Measurements from ENCODE around the gene OPTN. TPM values are rescaled to one million over a fixed set of nuclear protein-coding genes. Genes with fewer than 3 reads are reported as not detected.

The OPTN gene
- total RNA-seq, 1 donor from 2014 or later, result 13.9 TPM

DNA sequence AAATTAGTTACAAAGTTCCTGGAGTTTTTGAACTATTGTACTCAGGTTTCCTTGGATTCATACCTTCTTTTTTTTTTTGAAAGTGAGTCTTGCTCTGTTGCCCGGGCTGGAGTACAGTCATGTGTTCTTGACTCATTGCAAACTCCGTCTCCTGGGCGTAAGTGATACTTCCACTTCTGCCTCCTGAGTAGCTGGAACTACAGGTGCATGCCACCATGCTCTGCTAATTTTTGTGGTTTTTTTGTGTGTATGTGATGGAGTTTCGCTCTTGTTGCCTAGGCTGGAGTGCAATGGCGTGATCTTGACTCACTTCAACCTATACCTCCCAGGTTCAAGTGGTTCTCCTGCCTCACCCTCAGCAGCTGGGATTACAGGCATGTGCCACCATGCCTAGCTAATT is 83.7 kb downstream of the OPTN start:
- Histone ChIP-seq H3K27me3 (no peaks in the 10 kb centered on the region), H3F3A (ENCODE audit: low read depth) (no peaks in the 10 kb centered on the region), H2AFZ (replicated peaks) (no peak overlapping the region), H3K9ac (no peak overlapping the region), H3K4me2 (no peak overlapping the region), H4K20me1 (ENCODE audit: low read depth) (no peaks in the 10 kb centered on the region), H3K36me3 (peaks cover 41% of the 10 kb centered on the region), H3K9me3 (ENCODE audit: low read depth) (no peaks in the 10 kb centered on the region), H3K79me2 (ENCODE audit: low read depth) (no peaks in the 10 kb centered on the region), H3K4me3 (no peak overlapping the region), H3K4me1 (no peaks in the 10 kb centered on the region), H3K27ac (no peak overlapping the region)
- Mint-ChIP-seq H3K36me3 (peaks cover 51% of the 10 kb centered on the region), H3K4me3 (no peak overlapping the region), H3K27ac (no peak overlapping the region), H3K9me3 (no peaks in the 10 kb centered on the region), H3K27me3 (ENCODE audit: insufficient read depth, low read depth) (peaks cover 3% of the 10 kb centered on the region), H3K4me1 (no peaks in the 10 kb centered on the region)
- TF ChIP-seq, protein P1, sequence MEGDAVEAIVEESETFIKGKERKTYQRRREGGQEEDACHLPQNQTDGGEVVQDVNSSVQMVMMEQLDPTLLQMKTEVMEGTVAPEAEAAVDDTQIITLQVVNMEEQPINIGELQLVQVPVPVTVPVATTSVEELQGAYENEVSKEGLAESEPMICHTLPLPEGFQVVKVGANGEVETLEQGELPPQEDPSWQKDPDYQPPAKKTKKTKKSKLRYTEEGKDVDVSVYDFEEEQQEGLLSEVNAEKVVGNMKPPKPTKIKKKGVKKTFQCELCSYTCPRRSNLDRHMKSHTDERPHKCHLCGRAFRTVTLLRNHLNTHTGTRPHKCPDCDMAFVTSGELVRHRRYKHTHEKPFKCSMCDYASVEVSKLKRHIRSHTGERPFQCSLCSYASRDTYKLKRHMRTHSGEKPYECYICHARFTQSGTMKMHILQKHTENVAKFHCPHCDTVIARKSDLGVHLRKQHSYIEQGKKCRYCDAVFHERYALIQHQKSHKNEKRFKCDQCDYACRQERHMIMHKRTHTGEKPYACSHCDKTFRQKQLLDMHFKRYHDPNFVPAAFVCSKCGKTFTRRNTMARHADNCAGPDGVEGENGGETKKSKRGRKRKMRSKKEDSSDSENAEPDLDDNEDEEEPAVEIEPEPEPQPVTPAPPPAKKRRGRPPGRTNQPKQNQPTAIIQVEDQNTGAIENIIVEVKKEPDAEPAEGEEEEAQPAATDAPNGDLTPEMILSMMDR (IDR thresholded peaks at IDR 0.05), result no peak
- TF ChIP-seq EZH2phosphoT487 (IDR thresholded peaks at IDR 0.05), result no peak
- TF ChIP-seq EZH2 (IDR thresholded peaks at IDR 0.05), result no peak
- no peak for DNase-seq (ENCODE audit: low spot score)

DNA sequence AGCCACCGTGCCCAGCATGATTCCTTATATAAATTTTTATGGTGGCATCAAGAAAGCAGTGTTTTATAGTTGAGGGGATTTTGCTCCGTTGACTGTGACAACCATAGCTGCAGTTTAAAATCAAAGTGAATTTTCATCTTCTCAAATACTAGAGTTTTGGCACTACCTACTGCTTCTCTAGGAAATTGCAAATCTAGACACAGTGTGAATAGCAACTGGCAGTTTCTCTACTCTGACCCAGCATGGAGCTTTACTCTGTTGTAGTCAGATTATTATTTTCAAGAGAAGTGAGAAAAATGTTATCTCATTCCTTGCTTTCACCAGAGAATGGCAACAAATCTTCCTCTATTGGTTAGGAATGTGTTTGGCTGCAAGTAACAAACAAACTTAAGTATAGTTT is 84.3 kb downstream of the OPTN start:
- H3K4me1 ChIP-seq, result no peaks in the 10 kb centered on the region

DNA sequence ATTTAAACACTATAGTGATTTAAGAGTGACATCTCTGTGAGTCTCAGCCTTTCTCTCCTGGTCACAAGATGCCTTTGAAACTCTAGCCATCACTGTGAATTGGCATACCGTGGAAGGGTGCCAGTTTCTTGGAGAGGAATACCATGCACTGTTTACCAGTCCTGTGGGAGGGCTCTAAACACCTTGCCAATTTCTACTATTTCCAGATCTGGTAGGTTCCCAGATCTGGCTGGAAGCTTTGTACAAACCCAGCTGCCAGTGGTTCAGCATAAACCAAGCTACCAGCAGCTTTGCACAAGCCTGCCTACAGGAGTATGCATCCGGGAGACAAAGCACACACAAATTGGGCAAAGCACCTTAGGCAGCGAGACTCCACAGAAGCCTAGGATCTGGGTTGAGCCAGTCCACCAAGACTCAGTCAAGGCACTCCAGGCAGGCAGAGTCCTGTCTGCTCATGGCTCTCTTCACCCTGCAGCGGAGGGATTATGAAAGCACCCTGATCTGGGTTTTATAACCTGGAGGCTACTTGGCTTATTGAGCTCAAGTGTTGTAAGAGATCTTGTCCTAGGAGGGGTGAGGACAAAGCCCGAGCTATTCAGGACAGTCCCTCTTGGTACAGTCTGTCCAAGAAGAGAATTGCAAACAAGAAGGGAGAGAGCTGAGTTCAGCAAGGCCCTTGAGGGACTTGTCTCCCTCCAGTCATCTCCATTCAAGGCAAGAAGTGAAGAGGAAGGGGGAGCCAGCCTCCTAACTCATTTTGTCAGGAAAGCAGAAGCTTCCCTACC is 85.0 kb downstream of the OPTN start:
- no peak overlapping the region for H3K27ac Mint-ChIP-seq
- H3K4me3 ChIP-seq, result no peak overlapping the region

More for the DNA sequence above, 84.3 kb downstream of the OPTN start:
- H3K4me3 ChIP-seq, result no peak overlapping the region
- H3K27ac ChIP-seq, result no peak overlapping the region
- H3K27me3 ChIP-seq, result no peaks in the 10 kb centered on the region
- H3F3A ChIP-seq (ENCODE audit: low read depth), result no peaks in the 10 kb centered on the region
- Mint-ChIP-seq H3K27me3 (ENCODE audit: insufficient read depth, low read depth) (peaks cover 3% of the 10 kb centered on the region), H3K4me1 (no peaks in the 10 kb centered on the region), H3K4me3 (no peak overlapping the region), H3K27ac (no peak overlapping the region), H3K9me3 (no peaks in the 10 kb centered on the region), H3K36me3 (peaks cover 53% of the 10 kb centered on the region)
- no peaks in the 10 kb centered on the region for H4K20me1 ChIP-seq (ENCODE audit: low read depth)
- H3K9ac ChIP-seq, result no peak overlapping the region
- no peaks in the 10 kb centered on the region for H3K9me3 ChIP-seq (ENCODE audit: low read depth)
- no peak overlapping the region for H2AFZ ChIP-seq (replicated peaks)
- DNase-seq (ENCODE audit: low spot score), result no peak
- H3K36me3 ChIP-seq, result peaks cover 39% of the 10 kb centered on the region
- H3K79me2 ChIP-seq (ENCODE audit: low read depth), result no peaks in the 10 kb centered on the region
- TF ChIP-seq EZH2phosphoT487 (IDR thresholded peaks at IDR 0.05), result no peak
- TF ChIP-seq, protein P1 (IDR thresholded peaks at IDR 0.05), result no peak
- TF ChIP-seq EZH2 (IDR thresholded peaks at IDR 0.05), result no peak
- no peak overlapping the region for H3K4me2 ChIP-seq

More for the DNA sequence above, 85.0 kb downstream of the OPTN start:
- no peaks in the 10 kb centered on the region for H3K9me3 ChIP-seq (ENCODE audit: low read depth)
- no peak for TF ChIP-seq EZH2phosphoT487 (IDR thresholded peaks at IDR 0.05)
- TF ChIP-seq EZH2 (IDR thresholded peaks at IDR 0.05), result no peak
- TF ChIP-seq, protein P1 (IDR thresholded peaks at IDR 0.05), result no peak
- H3K79me2 ChIP-seq (ENCODE audit: low read depth), result no peaks in the 10 kb centered on the region
- no peaks in the 10 kb centered on the region for H3K4me1 Mint-ChIP-seq
- H3K4me2 ChIP-seq, result no peak overlapping the region
- peaks cover 53% of the 10 kb centered on the region for H3K36me3 Mint-ChIP-seq
- H3K4me3 Mint-ChIP-seq, result no peak overlapping the region
- H3K27ac ChIP-seq, result no peak overlapping the region
- no peaks in the 10 kb centered on the region for H3K4me1 ChIP-seq
- DNase-seq (ENCODE audit: low spot score), result no peak
- peaks cover 3% of the 10 kb centered on the region for H3K27me3 Mint-ChIP-seq (ENCODE audit: insufficient read depth, low read depth)
- no peak overlapping the region for H3K9ac ChIP-seq
- no peaks in the 10 kb centered on the region for H3K27me3 ChIP-seq
- no peaks in the 10 kb centered on the region for H4K20me1 ChIP-seq (ENCODE audit: low read depth)
- H3K36me3 ChIP-seq, result peaks cover 34% of the 10 kb centered on the region
- no peaks in the 10 kb centered on the region for H3F3A ChIP-seq (ENCODE audit: low read depth)
- H2AFZ ChIP-seq (replicated peaks), result no peak overlapping the region
- no peaks in the 10 kb centered on the region for H3K9me3 Mint-ChIP-seq
